Activated T-helper 1 cell treated with anti-CD3 and anti-CD28 coated beads, Interleukin-12 subunit alpha, Interleukin-12 subunit beta, Interleukin-2, Interleukin-4 antibody, amounts not matched to agents 30 ng/mL and 10 ng/mL and 1 ng/mL, durations not matched to agents 14 hours and 24 hours and 36 hours (primary cell): ENCODE results near the gene NRG4. TPM values are rescaled to one million over a fixed set of nuclear protein-coding genes. Genes with fewer than 3 reads are reported as not detected.
A peak's percentile ranks its signal among the peaks of the same experiment; 100 is the strongest.
"Not testable (repeated sequence)": the region's sequence is repeated elsewhere in the genome, so short reads cannot be mapped to it uniquely, and the experiment has no call there.

Experiments
- DNase-seq: peaks from one replicate; pipeline ENCODE4 v3.0.0; 2021; ENCODE audit warnings: low spot score
- H3K27ac Mint-ChIP-seq: one replicate; pipeline ENCODE4 v1.8.0; 2021; ENCODE audit warnings: mild to moderate bottlenecking, mixed read lengths
- H3K27me3 Mint-ChIP-seq: one replicate; pipeline ENCODE4 v1.8.0; 2022; ENCODE audit warnings: mild to moderate bottlenecking, moderate library complexity, mixed read lengths; ENCODE audit not compliant: insufficient read depth
- H3K36me3 Mint-ChIP-seq: one replicate; pipeline ENCODE4 v1.8.0; 2021; ENCODE audit warnings: low read depth, mixed read lengths
- H3K4me1 Mint-ChIP-seq: one replicate; pipeline ENCODE4 v1.8.0; 2021; ENCODE audit warnings: low read depth, mixed read lengths
- H3K4me3 Mint-ChIP-seq: one replicate; pipeline ENCODE4 v1.8.0; 2021; ENCODE audit warnings: mild to moderate bottlenecking, moderate library complexity, mixed read lengths
- H3K9me3 Mint-ChIP-seq: one replicate; pipeline ENCODE4 v1.8.0; 2021; ENCODE audit warnings: mixed read lengths
- intact Hi-C: fragments of 100-400 bp; cut with micrococcal nuclease; formaldehyde crosslinking; loops from one replicate; pipeline ENCODE4 v1.15.1; 2024
- total RNA-seq: library from RNA; stranded (reverse); gene quantifications from 2 replicates; pipeline ENCODE4 v1.2.3, GENCODE V29; 2022

NRG4 gene
- total RNA-seq, 1 donor from 2014 or later = not detected

DNA sequence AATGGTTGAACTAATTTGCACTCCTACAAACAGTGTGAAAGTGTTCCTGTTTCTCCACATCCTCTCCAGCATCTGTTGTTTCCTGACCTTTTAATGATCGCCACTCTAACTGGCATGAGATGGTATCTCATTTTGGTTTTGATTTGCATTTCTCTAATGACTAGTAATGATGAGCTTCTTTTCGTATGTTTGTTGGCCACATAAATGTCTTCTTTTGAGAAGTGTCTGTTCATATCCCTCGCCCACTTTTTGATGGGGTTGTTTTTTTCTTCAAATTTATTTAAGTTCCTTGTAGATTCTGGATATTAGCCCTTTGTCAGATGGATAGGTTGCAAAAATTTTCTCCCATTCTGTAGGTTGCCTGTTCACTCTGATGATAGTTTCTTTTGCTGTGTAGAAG is 101.9 kb downstream of the NRG4 start:
- H3K9me3 Mint-ChIP-seq, H3K4me3 Mint-ChIP-seq, H3K27me3 Mint-ChIP-seq, DNase-seq, intact Hi-C loops, H3K27ac Mint-ChIP-seq: not testable (repeated sequence)
- Mint-ChIP-seq H3K4me1 (peaks cover 38% of the 10 kb centered on the region), H3K36me3 (peaks cover 61% of the 10 kb centered on the region)

- peaks cover 38% of the 10 kb centered on the region for H3K36me3 Mint-ChIP-seq
- intact Hi-C loops = loop anchor here (10.0 kb wide), 1 partner anchor 170 kb away; no protein-coding TSS in a partner anchor
- no peaks in the 10 kb centered on the region for H3K9me3 Mint-ChIP-seq
- H3K4me1 Mint-ChIP-seq = peaks cover 48% of the 10 kb centered on the region
- H3K4me3 Mint-ChIP-seq = peak overlapping the region; percentile 99
- no peak for DNase-seq
- H3K27me3 Mint-ChIP-seq = no peaks in the 10 kb centered on the region
- H3K27ac Mint-ChIP-seq = no peak overlapping the region
These were observed 107.0 kb downstream of the NRG4 start for GRCh38 chr15:75905231-75905630.

DNA sequence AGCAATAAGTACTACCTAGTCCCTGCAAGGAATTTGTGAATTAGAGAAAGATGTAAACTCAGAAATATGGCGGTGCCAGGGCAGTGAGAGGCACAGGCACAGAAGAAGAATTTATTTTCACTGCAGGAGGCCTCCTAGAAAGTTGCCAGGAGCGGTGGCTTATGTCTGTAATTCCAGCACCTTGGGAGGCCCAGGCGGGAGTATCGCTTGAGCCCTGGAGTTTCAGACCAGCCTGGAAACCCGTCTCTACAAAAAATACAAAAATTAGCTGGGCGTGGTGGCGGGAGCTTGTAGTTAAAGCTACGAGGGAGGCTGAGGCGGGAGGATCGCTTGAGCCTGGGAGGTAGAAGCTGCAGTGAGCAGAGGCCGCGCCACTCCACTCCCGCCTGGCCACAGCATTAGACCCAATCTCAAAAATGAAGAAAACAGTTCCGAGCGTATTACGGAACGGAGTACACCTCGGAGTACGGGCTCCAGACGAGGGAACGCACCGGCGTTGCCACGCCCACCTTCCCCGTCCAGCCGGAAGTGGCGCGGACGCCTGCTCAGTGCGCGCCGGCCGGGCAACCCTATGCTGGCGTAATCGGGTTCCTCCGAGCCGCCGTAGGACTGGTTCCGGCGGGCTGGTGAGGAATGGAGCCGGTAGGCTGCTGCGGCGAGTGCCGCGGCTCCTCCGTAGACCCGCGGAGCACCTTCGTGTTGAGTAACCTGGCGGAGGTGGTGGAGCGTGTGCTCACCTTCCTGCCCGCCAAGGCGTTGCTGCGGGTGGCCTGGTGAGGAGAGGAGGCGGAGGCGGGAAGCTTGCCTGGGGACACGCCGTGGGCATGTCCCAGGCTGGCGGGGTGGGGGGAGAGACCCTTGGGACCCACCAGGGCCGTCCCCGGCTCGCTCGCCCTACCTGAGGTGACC is 108.6 kb downstream of the NRG4 start, which contains the start of gene FBXO22:
FBXO22 (plus strand) TSS at position 548 of the 909 bp plus-strand sequence; CDS start at position 634, 86 bp downstream.
- H3K4me3 Mint-ChIP-seq = peak within 1 kb of the TSS; percentile 99
- H3K27ac Mint-ChIP-seq = peak within 1 kb of the TSS; percentile 98
- H3K36me3 Mint-ChIP-seq = peaks cover 25% of the 10 kb centered on the region
- H3K9me3 Mint-ChIP-seq = no peaks in the 10 kb centered on the region
- DNase-seq = peak; percentile 89
- H3K27me3 Mint-ChIP-seq = no peaks in the 10 kb centered on the region
- intact Hi-C loops = loop anchor here (1.0 to 10.0 kb wide), 3 partner anchors 59 to 451 kb away; partner anchors contain the start of gene SIN3A
- peaks cover 35% of the 10 kb centered on the region for H3K4me1 Mint-ChIP-seq

- H3K27ac Mint-ChIP-seq = peak overlapping the region; percentile 78
- H3K9me3 Mint-ChIP-seq = no peaks in the 10 kb centered on the region
- peaks cover 35% of the 10 kb centered on the region for H3K4me1 Mint-ChIP-seq
- H3K4me3 Mint-ChIP-seq = peak overlapping the region; percentile 78
- peaks cover 27% of the 10 kb centered on the region for H3K36me3 Mint-ChIP-seq
- no peaks in the 10 kb centered on the region for H3K27me3 Mint-ChIP-seq
- DNase-seq = no peak
- intact Hi-C loops = loop anchor here (5.0 to 10.0 kb wide), 2 partner anchors 167 to 450 kb away; partner anchors contain the start of gene SIN3A
These were observed 110.1 kb downstream of the NRG4 start for GRCh38 chr15:75902129-75902557.

- intact Hi-C loops = loop anchor here (5.0 to 10.0 kb wide), 2 partner anchors 166 to 448 kb away; partner anchors contain the start of gene SIN3A
These were observed 111.6 kb downstream of the NRG4 start for GRCh38 chr15:75900577-75900976.

GRCh38 chr15:75895731-75896130 is 116.5 kb downstream of the NRG4 start:
- Mint-ChIP-seq H3K4me3 (no peak overlapping the region), H3K27me3 (no peaks in the 10 kb centered on the region), H3K36me3 (peaks cover 15% of the 10 kb centered on the region), H3K9me3 (no peaks in the 10 kb centered on the region), H3K4me1 (peaks cover 12% of the 10 kb centered on the region), H3K27ac (no peak overlapping the region)
- no peak for DNase-seq
- intact Hi-C loops = no loop called here

More at GRCh38 chr15:75900577-75900976, 111.6 kb downstream of the NRG4 start:
- H3K36me3 Mint-ChIP-seq = peaks cover 22% of the 10 kb centered on the region
- H3K9me3 Mint-ChIP-seq = no peaks in the 10 kb centered on the region
- H3K27ac Mint-ChIP-seq = no peak overlapping the region
- no peaks in the 10 kb centered on the region for H3K27me3 Mint-ChIP-seq
- H3K4me3 Mint-ChIP-seq = no peak overlapping the region
- peaks cover 29% of the 10 kb centered on the region for H3K4me1 Mint-ChIP-seq
- no peak for DNase-seq

DNA sequence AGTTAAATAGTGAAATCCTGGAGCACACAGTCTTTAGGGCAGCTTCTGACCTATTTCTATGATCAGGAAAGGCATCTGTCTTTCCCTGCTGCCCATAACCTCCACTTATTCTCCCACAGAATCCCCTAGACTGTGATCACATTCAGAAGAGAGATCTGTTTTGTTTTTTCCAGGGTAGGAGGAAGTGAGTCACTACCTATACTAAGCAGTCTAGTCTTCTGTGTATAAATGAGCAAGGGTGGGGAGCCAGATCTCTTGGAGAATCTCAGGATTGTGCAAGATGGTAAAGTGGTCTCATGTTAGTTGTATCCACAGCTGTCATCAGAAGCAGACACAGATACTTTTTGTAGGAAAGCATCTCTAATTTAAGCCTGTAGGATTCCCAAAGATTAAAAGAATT is 120.3 kb downstream of the NRG4 start:
- intact Hi-C loops = no loop called here
- Mint-ChIP-seq H3K4me3 (no peak overlapping the region), H3K9me3 (no peaks in the 10 kb centered on the region), H3K36me3 (peaks cover 30% of the 10 kb centered on the region), H3K4me1 (peaks cover 15% of the 10 kb centered on the region), H3K27ac (peak overlapping the region; percentile 63), H3K27me3 (no peaks in the 10 kb centered on the region)
- DNase-seq = no peak

Other genes starting within 250 kb of the NRG4 start
- 20.5 and 20.9 TPM in 2 replicates for gene UBE2Q2, start 169.0 kb downstream of the NRG4 start, total RNA-seq
- 49.4 and 50.0 TPM in 2 replicates for gene FBXO22, start 108.5 kb downstream of the NRG4 start, total RNA-seq
- 0.10 and 0.16 TPM in 2 replicates for gene TMEM266, start 47.6 kb upstream of the NRG4 start, total RNA-seq